PFSK-1 (cell line): ENCODE results near the gene TBC1D22A.

Experiments used
- FOXP2 ChIP-seq: optimal IDR thresholded peaks from 2 replicates; pipeline ENCODE3; 2011; ENCODE audit warnings: borderline replicate concordance, control low read depth, inconsistent platforms; ENCODE audit not compliant: insufficient read depth; ENCODE audit errors: extremely low read length, extremely low read depth
- POLR2AphosphoS5 ChIP-seq: IDR thresholded peaks from 2 replicates; pipeline ENCODE4 v1.6.1; 2012; ENCODE audit warnings: low read depth, mild to moderate bottlenecking, control low read depth, low read length, moderate library complexity
- REST ChIP-seq, 2 experiments: IDR thresholded peaks; 2 replicates each; pipeline versions ENCODE4 v1.6.1 to v1.8.0; 2011 to 2012; ENCODE audit warnings: low read depth in 2 of 2, low read length in 2 of 2, control low read depth in 1 of 2, inconsistent platforms in 1 of 2, mild to moderate bottlenecking in 1 of 2, moderate library complexity in 1 of 2; ENCODE audit not compliant: insufficient read depth in 1 of 2
- SIN3A ChIP-seq: IDR thresholded peaks from 2 replicates; pipeline ENCODE4 v1.6.1; 2012; ENCODE audit warnings: mild to moderate bottlenecking, low read length, moderate library complexity, borderline replicate concordance; ENCODE audit not compliant: insufficient read depth
- TAF1 ChIP-seq: IDR thresholded peaks from 2 replicates; pipeline ENCODE4 v1.6.1; 2012; ENCODE audit warnings: low read length, control low read depth, borderline replicate concordance; ENCODE audit not compliant: insufficient read depth

TBC1D22A gene

DNA sequence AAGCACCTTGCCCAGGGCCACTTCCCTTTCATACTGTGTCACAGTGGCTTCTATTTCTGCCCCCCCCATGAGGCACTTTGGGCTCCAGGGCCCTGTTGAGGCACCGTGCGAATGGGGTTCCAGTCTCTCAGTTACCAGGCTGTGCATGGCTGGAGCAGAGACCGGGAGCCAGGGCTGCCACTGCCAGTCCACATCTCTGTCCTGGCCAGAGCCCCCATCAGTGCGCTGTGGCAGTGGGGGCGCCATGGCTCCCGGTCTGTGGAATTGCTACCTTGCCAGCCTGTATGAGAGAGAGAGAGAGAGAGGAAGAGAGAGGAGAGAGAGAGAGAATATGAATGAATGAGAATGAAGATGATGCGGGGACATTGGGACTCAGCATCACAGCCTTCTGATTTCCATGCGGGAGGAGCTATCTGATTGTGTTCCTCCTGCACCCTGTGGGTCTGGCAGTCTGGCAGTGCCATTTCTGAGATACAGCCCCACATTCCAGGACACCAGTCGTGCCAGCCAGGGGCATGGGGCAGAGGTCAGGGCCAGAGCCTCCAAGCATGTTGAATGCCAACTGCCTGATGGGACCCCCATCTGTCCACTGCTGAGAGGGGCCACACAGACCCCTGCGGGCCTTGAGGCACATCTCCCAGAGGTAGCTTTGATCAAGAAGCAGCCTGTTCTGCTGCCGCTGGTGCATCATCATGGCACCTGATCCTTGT, 279.8 kb downstream of the TBC1D22A start:
- TF ChIP-seq FOXP2 (no peak), SIN3A (no peak), REST (IDR thresholded peaks at IDR 0.05; ENCODE audit: insufficient read depth in 1 of 2, low read depth in 2 of 2, low read length in 2 of 2) (no peak), POLR2AphosphoS5 (no peak), TAF1 (no peak)

GRCh38 chr22:47042861-47043496, 280.5 kb downstream of the TBC1D22A start:
- TF ChIP-seq SIN3A = no peak

- no peak for TF ChIP-seq TAF1
- TF ChIP-seq SIN3A = no peak
- TF ChIP-seq REST (IDR thresholded peaks at IDR 0.05; ENCODE audit: insufficient read depth in 1 of 2, low read depth in 2 of 2, low read length in 2 of 2) = no peak
- TF ChIP-seq FOXP2 = no peak
- no peak for TF ChIP-seq POLR2AphosphoS5
Measured at GRCh38 chr22:47043835-47044721, 281.6 kb downstream of the TBC1D22A start.

DNA sequence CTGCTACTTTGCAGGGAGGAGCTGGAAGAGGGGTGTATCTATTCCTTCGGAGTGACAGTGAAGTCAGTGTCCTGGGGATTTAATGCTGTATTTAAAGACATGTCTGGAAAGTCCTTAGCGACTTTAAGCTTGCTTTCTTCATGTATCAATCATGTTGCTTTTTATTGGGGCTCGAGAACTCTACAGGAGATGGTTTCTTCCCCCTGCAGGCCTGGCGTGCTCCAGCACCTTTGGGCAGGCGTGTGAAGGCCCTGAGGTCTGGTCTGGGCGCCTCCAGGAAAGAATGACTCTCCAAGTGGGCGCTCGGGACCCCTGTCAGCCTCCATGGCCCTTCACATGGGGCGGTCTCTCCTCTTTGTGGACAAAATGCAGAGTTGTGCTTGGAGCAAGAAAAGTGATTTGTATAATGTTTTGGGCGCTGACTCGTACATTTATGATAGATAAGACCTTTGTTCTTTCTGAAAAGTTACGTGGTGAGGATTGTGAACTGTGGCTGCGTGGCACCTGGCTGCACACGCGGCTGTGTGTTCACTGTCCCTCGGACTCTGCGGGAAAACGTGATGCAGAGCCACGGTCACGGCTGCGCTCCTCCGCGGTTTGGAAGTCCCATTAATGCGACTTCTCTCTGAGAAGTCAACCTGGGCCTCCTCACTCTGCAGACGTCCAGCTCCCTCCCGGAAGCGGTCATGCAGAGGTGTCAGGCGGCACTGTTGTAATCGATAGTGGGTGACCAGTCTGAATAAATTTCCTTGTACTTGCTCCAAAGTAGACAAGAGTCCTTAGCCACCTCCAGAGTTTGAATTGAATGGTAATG, 282.5 kb downstream of the TBC1D22A start:
- TF ChIP-seq TAF1 (no peak), REST (IDR thresholded peaks at IDR 0.05; ENCODE audit: insufficient read depth in 1 of 2, low read depth in 2 of 2, low read length in 2 of 2) (no peak), POLR2AphosphoS5 (no peak), FOXP2 (no peak), SIN3A (no peak)
